Fibroblast of upper back skin (primary cell): ENCODE results near the gene COL26A1.

ENCODE experiments used
- DNase-seq: peaks from one replicate; pipeline ENCODE4 v3.0.0-alpha.2; 2013

Gene COL26A1

DNA sequence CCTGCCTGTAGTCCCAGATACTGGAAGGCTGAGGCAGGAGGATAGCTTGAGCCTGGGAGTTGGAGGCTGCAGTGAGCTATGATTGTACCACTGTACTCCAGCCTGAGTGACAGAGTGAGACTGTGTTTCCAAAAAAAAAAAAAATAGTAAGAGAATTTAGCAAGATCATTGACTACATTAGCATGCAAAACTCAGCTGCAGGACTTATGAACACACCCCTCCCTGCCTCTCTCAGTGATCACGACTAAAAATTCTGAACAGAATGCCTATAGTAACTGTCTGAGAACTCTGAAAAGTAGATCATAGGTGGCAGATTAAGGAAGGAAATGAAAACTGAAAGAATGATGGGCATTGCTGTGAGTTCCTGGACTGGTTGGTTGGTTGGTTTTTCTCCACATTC lies 215.9 kb downstream of the COL26A1 start:
- DNase-seq: no peak

GRCh38 chr7:101580596-101580995 lies 217.9 kb downstream of the COL26A1 start:
- DNase-seq: no peak

GRCh38 chr7:101581891-101582290 lies 219.2 kb downstream of the COL26A1 start:
- DNase-seq: no peak

DNA sequence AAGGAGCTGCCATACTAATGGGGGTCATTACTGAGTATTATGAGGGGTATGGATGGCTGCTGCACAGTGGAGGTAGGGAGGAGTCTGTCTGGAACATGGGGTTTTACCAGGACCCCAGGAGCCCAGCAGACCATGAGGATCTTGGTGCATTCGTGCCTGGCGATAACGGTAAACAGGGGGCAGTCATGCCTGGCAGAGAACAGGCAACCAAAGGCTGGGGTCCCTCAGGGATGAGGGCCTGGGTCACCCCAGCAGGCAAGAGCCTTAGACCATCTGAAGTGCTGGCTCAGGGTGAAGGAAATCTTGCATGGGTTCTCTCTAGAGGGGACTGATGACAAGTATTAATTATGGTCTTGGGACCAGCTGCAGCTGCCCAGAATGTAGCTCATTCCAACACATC lies 220.3 kb downstream of the COL26A1 start:
- no peak for DNase-seq

GRCh38 chr7:101586078-101586905 lies 223.6 kb downstream of the COL26A1 start:
- DNase-seq: no peak

- no peak for DNase-seq
Observed at GRCh38 chr7:101586906-101587677, 224.4 kb downstream of the COL26A1 start.

DNA sequence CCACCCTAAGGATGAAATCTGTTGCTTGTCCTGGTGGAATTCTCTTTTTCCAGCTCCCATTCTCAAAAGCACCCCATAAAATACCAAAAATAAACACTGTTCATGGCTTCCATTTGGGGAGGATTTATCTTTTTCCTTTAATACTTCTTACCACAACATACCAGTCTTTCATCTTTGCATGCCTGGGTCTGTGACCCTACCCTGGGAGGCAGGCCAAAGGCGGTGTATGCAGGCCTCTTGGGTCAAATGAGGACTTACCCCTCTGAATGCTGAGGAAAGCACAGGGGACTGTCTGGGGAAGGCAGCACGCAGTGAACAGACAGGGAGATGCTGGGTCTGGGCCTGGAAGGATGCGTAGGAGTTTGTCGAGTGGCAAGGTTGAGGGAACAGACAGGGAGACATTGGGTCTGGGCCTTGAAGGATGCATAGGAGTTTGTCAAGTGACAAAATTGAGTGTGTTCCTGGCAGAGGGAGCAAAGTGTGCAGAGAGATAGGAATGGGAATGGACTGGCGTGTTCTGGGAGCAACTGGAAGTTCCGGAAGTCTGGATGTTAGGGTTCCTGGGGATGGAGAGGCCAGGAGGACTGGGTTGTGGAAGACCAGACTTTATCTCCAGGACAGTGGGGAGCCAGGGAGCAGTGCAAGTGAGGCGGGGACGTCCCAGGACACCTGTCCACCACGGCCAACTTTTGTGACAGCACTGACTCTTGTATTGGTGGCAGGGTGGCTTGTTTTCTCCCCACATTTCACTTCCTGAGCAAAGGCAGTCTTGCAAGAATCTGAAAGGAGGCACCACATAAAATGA lies 225.7 kb downstream of the COL26A1 start:
- peak; percentile 21 for DNase-seq

DNA sequence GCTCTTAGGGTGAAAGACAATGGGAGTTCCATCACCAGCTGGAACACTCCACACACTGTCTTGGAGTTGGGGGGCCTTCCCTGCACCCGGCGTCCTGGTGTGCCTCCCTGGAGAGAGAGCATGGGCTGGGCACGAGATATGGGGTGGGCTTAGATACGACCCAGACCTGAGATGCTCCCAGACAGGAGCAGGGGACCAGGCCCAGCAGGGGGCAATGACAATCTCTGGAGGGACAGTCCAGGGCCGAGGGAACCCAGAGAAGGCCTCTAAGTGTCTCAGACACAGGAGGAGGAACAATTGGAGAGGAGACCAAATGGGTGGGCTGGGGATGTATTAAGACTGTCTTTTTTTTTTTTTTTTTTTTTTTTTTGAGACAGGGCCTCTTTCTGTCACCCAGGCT lies 226.4 kb downstream of the COL26A1 start:
- DNase-seq: no peak

DNA sequence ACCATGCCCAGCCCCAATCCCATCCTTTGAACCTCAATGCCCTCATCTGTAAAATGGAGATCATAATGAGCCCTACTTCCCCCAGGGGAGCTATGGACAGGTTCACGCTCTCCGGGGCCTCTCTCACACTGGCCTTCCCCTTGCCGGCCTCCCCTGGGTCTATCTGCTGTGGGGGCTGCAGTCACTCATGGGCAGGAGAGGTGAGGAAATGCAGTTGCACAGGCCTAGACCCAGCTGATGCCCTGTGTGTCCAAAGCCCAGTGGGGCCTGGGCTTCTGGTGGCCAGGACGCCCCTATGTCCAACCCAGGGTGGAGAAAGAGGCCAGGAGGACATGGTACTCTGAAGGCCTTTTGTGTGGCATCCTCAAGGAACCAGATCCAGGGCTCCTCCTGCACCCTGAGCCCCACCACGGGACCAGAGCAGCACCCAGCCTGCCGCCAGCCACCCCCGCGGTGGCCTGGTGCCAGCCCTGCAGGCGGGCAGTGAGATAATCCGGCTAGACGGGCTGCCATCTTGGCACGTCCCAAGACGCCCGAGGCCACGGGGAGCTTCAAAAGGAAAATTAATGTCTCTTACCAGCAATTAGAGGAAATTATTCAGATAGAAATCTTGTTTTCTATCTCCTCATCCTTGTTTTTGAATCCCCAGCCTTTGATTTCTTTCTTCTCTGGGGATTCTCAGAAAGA lies 227.4 kb downstream of the COL26A1 start:
- DNase-seq: no peak

- no peak for DNase-seq
Observed at GRCh38 chr7:101590663-101591435, 228.2 kb downstream of the COL26A1 start.

- no peak for DNase-seq
Observed at GRCh38 chr7:101591504-101591903, 228.8 kb downstream of the COL26A1 start.

DNA sequence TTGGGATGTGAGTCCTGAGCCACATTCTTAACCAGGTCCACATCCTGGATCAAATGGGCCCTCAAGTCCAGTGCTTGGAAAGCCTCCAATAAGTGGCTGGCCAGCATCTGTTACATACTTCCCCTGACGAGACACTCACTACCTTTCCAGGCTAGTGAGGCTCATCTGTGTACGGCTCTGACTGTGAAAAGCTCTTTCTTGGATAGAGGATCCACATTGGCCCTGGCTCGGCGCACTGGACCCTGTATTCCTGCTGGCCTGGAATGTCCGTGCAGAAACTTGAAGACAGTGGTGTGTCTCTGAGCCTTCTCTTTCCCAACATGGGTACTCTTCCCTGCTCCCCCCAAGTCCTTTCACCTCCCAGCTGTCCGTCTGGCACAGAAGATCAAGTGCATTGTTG lies 230.9 kb downstream of the COL26A1 start:
- no peak for DNase-seq

DNA sequence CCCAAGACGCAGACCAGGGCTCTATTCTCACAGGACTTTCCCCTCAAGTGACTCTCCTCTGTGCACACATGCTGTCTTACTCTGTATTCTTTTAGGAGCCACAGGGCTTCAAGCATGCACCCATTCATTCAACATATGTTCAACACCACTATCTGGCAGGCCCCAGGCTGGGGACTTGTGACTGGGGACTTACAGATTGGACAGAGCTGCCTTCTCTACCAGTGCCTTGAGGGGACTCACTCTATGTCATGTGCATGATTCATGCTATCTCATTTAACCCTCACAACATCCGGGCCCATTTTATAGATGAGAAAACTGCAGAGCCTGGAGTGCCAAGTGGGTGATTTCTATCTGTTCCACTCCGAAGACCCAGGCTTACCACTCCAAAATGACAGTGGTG lies 232.1 kb downstream of the COL26A1 start:
- DNase-seq: no peak

DNA sequence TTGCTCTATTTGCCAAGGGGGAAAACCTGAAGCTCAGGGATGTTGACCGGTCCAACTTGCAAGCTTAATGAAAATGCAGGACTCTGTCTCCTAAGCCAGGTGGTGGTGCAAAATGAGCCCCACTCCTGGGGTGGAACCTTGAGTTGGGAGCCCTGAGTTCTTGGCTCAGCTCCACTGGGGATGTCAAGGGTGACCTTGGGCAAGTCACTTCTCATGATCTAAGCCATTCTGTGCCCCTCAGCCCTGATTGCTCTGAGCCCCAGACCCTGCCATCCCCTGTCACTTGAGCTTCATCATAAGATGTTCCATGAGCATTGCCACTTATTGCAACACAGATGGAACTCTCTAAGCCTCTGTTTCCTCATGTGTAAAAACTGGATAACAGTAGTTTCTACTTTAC lies 232.6 kb downstream of the COL26A1 start:
- DNase-seq: no peak

DNA sequence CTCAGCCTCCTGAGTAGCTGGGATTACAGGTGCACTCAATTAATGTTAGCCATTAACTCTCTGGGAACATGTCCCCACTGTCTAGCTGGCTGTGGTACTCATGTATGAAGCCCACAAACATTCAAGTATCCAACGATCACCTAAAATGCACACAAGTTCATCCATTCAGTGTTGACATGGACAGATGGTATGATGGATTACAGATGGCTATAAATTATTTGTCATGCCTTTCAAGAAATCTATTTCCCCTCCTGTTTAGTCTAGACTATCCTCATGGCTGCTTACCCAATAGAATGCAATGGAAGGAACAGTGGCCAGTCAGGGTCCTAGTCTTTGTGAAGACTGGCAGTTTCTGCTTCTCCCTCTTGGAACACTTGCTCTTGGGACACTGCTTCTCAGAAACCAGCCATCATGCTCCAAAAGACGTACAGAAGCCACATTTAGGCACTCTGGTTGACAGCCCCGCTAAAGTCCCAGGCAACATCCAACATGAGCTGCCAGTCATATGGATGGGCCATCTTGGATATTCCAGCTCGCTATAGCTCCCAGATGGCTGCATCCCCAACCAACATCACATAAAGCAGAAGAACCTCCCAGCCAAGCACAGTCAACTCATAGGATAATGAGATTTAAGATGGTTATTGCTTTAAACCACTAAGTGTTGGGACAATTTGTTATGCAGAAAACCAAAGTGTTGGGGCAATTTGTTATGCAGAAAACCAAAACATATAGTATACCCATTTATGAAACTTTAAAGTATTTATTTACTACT lies 233.3 kb downstream of the COL26A1 start:
- DNase-seq: no peak

- DNase-seq: no peak
Observed at GRCh38 chr7:101596898-101597297, 234.2 kb downstream of the COL26A1 start.

DNA sequence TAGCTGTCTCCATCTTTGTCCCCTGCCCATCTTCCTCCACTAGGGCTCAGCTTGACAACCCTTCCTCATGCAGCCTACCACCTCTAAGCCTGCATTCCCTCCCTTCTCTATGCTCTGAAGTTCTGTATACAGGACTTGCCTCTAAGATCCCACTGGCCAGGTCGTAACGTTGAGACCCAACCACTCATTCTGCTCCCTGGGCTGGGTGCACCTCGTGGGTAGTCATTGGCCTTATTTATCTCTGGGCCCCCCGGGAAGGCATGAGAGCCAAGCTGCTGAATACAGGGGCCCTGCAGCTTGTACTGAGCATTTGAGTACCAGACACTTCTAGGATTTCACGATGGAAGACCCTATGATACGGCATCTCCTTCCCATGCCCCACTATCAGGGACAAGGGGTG lies 235.3 kb downstream of the COL26A1 start:
- no peak for DNase-seq

DNA sequence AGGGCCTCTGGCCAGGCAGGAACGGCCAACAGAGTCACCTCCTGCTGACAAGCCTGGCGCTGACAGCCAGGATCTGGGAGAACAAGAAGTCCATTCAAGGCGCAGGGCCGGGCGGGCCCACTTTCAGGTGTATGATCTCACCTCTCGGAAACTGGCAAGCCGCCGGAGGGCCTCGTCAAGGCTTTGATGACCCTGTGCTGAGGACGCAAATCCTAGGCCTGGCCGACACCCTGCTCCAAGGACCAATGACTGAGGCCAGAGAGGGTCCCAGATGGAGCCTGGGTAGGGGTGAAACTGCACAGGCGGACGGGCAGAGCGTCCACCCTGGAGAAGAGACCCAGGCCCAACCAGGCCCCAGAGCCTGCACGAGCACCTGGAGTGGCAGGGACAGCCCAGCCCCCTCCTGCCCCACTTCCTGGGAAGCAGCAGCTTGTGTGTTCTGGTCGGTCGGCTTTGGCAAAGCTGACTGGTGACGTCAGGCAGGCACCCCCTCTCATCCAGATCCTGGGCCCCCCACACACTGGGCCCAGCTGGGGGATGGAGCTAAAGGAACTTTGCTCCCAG lies 235.8 kb downstream of the COL26A1 start:
- DNase-seq: no peak

DNA sequence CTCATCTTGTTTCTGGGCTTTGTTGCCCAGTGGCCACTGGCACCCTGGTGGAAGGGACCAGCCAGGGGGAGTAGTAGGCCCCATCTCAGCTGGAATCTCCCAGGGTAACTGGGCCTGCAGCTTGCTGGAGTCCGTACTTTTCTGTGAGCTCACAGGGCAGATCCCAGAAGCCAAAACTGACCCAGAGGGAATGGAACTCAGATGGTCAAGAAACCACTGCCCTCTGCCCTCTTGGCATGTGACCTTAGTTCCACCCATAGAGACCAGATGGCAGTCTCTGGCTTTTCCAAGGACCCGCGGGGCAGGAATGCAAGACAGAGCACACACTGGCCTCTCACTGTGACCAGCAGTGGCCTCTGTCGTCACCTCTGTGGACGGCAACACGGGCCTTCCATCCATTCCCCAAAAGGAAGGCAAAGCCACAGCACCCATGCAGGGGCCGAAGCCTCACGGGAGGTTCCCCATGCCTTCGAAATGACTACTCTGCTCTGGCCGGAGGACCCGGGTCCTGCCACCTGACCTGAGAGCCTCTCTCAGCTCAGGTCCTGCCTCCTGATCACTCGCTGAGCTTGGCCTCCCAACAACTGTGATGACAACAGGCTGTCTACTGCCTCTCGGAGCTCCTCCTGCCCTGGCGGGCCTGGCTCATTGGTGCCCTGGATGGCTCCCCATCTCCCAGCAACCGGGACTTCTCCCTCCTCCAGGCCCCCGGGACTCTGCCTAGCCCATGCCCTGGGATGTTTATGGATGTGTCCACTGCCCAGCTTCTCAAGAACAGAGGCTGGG lies 236.5 kb downstream of the COL26A1 start:
- DNase-seq: no peak

DNA sequence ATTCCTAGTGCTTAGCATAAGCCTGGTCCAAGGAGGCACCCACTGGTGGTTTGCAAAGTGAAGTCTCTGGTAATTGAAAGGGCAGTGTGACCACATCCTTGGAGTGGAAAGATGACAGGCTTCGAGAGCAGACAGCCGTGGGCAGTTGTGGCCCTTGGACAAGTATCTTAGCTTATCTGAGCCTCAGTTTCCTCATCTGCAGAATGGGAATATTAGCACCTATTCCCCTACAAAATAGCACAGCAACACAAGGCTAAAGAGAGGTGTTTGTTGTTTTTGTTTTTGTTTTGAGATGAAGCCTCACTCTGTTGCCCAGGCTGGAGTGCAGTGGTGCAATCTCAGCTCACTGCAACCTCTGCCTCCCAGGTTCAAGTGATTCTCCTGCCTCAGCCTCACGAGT lies 237.1 kb downstream of the COL26A1 start:
- DNase-seq: no peak
